Osteocyte (in vitro differentiated cells): ENCODE results near the gene MTUS2. TPM values are rescaled to one million over a fixed set of nuclear protein-coding genes. Genes with fewer than 3 reads are reported as not detected.
"Not testable (repeated sequence)": the region's sequence is repeated elsewhere in the genome, so short reads cannot be mapped to it uniquely, and the experiment has no call there.

Experiments used
- DNase-seq: peaks from one replicate; pipeline ENCODE4 v3.0.0; 2021; ENCODE audit warnings: mixed read lengths; ENCODE audit not compliant: unreplicated experiment; ENCODE audit errors: extremely low spot score
- H3K27ac Mint-ChIP-seq: one replicate; pipeline ENCODE4 v1.8.0; 2021; ENCODE audit warnings: mild to moderate bottlenecking, mixed read lengths; ENCODE audit not compliant: unreplicated experiment
- H3K27me3 Mint-ChIP-seq: one replicate; pipeline ENCODE4 v1.8.0; 2021; ENCODE audit warnings: mixed read lengths; ENCODE audit not compliant: unreplicated experiment
- H3K36me3 Mint-ChIP-seq: one replicate; pipeline ENCODE4 v1.8.0; 2021; ENCODE audit warnings: mixed read lengths; ENCODE audit not compliant: unreplicated experiment
- H3K4me1 Mint-ChIP-seq: one replicate; pipeline ENCODE4 v1.8.0; 2021; ENCODE audit warnings: mixed read lengths; ENCODE audit not compliant: unreplicated experiment
- H3K4me3 Mint-ChIP-seq: one replicate; pipeline ENCODE4 v1.8.0; 2021; ENCODE audit warnings: mild to moderate bottlenecking, moderate library complexity, mixed read lengths; ENCODE audit not compliant: unreplicated experiment
- H3K9me3 Mint-ChIP-seq: one replicate; pipeline ENCODE4 v1.8.0; 2021; ENCODE audit warnings: mixed read lengths; ENCODE audit not compliant: unreplicated experiment
- total RNA-seq: library from RNA; stranded (reverse); gene quantifications from 2 replicates; pipeline ENCODE4 v1.2.1, GENCODE V29; 2021
- TF ChIP-seq, protein P1 (sequence below): fragments of 200-600 bp; sonication (generic); IDR thresholded peaks from 2 replicates; pipeline ENCODE4 v1.5.0; 2021; ENCODE audit warnings: antibody characterized with exemption, mild to moderate bottlenecking, moderate library complexity

MTUS2 gene
- total RNA-seq, 1 donor from 2014 or later: 0.05 TPM

DNA sequence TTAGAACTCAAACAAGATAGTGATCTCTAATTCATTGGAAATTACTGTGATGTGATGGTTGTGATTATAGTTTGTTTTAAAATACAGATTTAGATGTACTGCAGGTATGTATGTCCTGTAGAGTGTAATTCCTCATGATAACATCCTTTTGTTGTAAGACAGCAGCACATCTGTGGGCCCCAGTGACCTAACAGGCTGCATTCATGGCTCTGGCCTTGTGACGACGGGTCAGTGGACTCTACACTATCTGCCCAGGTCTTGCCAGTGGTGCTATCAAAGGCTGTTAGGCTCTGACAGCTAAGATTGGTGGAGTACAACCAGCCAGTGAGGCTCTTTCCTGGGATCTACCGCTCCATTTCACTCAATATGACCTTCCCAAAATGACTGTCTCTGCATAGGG lies 158.4 kb downstream of the MTUS2 start:
- Mint-ChIP-seq H3K27ac (no peak overlapping the region), H3K4me1 (no peaks in the 10 kb centered on the region), H3K36me3 (no peaks in the 10 kb centered on the region), H3K27me3 (peaks cover 19% of the 10 kb centered on the region), H3K9me3 (no peaks in the 10 kb centered on the region), H3K4me3 (no peak overlapping the region)
- TF ChIP-seq, protein P1, sequence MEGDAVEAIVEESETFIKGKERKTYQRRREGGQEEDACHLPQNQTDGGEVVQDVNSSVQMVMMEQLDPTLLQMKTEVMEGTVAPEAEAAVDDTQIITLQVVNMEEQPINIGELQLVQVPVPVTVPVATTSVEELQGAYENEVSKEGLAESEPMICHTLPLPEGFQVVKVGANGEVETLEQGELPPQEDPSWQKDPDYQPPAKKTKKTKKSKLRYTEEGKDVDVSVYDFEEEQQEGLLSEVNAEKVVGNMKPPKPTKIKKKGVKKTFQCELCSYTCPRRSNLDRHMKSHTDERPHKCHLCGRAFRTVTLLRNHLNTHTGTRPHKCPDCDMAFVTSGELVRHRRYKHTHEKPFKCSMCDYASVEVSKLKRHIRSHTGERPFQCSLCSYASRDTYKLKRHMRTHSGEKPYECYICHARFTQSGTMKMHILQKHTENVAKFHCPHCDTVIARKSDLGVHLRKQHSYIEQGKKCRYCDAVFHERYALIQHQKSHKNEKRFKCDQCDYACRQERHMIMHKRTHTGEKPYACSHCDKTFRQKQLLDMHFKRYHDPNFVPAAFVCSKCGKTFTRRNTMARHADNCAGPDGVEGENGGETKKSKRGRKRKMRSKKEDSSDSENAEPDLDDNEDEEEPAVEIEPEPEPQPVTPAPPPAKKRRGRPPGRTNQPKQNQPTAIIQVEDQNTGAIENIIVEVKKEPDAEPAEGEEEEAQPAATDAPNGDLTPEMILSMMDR: no peak
- DNase-seq: no peak

DNA sequence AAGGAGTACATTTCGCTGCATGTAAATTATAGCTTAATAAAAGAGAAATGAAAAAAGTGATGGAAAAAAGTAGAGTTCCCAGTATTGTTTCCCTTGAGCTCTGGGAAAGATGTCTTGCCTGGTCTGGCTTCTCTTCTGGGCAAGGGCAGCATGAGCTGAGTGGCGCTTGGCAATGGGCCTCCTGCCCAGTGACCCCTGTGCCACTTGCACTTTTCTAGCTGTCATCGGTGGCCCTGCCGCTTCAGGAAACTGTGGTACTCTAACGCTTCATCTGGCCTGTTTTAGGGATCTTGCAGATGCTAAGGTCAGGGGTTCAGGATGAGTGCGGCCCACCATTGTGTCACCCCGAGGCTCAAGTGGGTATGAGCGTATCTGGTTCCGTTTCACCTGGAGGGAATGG lies 161.4 kb downstream of the MTUS2 start:
- TF ChIP-seq, protein P1: no peak
- no peaks in the 10 kb centered on the region for H3K9me3 Mint-ChIP-seq
- DNase-seq: no peak
- H3K4me3 Mint-ChIP-seq: no peak overlapping the region
- peaks cover 10% of the 10 kb centered on the region for H3K27me3 Mint-ChIP-seq
- H3K4me1 Mint-ChIP-seq: no peaks in the 10 kb centered on the region
- H3K36me3 Mint-ChIP-seq: no peaks in the 10 kb centered on the region
- no peak overlapping the region for H3K27ac Mint-ChIP-seq

DNA sequence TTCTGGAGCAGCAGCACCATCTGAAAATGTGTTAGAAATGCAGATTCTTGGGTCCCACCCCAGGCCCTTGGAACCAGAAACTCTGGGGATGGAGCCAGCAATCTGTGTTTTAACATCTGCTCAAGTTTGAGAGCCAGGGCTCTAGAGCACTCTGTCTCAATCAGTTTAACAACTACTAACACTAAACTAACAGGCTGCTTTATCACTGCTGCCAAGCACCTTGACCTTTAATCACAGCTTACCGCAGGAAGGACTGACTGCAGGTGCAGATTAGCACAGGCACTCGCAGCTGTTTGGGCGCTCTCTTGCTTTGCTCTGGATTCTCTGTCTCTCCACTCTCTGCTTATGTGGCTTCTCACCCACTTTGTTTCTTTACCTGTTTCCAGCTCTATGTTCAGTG lies 163.5 kb downstream of the MTUS2 start:
- no peaks in the 10 kb centered on the region for H3K4me1 Mint-ChIP-seq
- no peak overlapping the region for H3K4me3 Mint-ChIP-seq
- H3K27ac Mint-ChIP-seq: no peak overlapping the region
- no peak for DNase-seq
- TF ChIP-seq, protein P1: no peak
- no peaks in the 10 kb centered on the region for H3K27me3 Mint-ChIP-seq
- H3K36me3 Mint-ChIP-seq: no peaks in the 10 kb centered on the region
- H3K9me3 Mint-ChIP-seq: no peaks in the 10 kb centered on the region

DNA sequence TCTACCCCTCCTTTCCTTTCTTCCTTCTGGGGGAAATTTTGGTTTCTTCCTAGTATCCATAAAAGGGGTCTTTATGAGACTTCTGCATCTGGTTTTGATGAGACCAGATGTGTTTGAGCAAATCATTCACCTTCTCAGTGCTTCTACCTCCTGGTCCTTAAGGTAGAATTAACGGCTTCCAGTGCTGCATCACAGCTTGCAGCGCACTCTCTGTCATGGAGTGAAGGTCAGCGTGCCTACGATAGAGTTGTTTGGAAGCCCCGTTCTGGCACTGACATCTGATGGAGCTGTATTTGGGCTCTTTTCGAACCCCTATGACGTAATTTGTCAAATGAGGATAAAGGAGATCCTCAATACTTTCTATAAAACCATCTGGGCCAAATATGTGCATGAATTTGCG lies 164.2 kb downstream of the MTUS2 start:
- H3K4me3 Mint-ChIP-seq: no peak overlapping the region
- no peak for DNase-seq
- H3K27me3 Mint-ChIP-seq: no peaks in the 10 kb centered on the region
- peaks cover 4% of the 10 kb centered on the region for H3K9me3 Mint-ChIP-seq
- H3K36me3 Mint-ChIP-seq: no peaks in the 10 kb centered on the region
- no peak overlapping the region for H3K27ac Mint-ChIP-seq
- H3K4me1 Mint-ChIP-seq: no peaks in the 10 kb centered on the region
- TF ChIP-seq, protein P1: no peak

DNA sequence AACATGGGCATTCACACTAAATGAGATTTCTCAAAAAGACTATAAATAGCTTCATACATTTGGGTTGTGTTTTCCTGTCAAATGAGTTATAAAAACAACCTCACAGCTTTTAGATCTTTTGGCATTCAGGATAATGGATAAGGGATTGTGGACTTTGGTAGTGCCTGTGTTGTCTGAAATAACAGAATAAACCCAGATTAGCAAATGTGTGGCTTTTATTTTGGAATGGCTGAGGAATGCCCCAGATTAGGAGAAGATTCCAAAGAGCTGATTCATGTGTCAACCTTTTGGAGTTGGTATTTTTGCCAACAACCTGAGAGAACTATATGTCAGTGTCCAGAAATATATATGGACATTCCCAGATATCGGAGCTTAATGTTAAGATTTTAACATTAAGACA lies 164.7 kb downstream of the MTUS2 start:
- Mint-ChIP-seq H3K9me3 (peaks cover 6% of the 10 kb centered on the region), H3K36me3 (no peaks in the 10 kb centered on the region), H3K4me3 (no peak overlapping the region), H3K27me3 (no peaks in the 10 kb centered on the region), H3K27ac (no peak overlapping the region), H3K4me1 (no peaks in the 10 kb centered on the region)
- TF ChIP-seq, protein P1: no peak
- no peak for DNase-seq

DNA sequence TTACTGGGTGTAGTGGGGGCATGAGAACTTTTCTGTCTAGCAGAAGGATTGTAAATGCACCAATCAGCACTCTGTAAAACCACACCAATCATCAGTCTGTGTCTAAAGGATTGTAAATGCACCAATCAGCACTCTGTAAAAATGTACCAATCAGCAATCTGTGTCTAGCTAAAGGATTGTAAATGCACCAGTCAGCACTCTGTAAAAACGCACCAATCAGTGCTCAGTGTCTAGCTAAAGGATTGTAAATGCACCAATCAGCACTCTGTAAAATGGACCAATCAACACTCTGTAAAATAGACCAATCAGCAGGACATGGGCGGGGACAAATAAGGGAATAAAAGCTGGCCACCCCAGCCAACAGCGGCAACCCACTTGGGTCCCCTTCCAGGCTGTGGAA lies 170.2 kb downstream of the MTUS2 start:
- not testable (repeated sequence) for H3K27me3 Mint-ChIP-seq, H3K9me3 Mint-ChIP-seq, H3K4me1 Mint-ChIP-seq, H3K36me3 Mint-ChIP-seq, H3K27ac Mint-ChIP-seq, H3K4me3 Mint-ChIP-seq, DNase-seq
